Ishikawa (cell line): Measurements from ENCODE around the gene NTN5.

Experiments
- CEBPB ChIP-seq: IDR thresholded peaks from 2 replicates; pipeline ENCODE4 v1.6.1; 2012
- CREB1 ChIP-seq: IDR thresholded peaks from 2 replicates; pipeline ENCODE4 v1.6.1; 2012; ENCODE audit warnings: low read depth
- EGR1 ChIP-seq: IDR thresholded peaks from 2 replicates; pipeline ENCODE4 v1.6.1; 2012
- EP300 ChIP-seq: IDR thresholded peaks from 2 replicates; pipeline ENCODE4 v1.6.1; 2012; ENCODE audit warnings: borderline replicate concordance
- FOXM1 ChIP-seq: IDR thresholded peaks from 2 replicates; pipeline ENCODE4 v1.6.1; 2012; ENCODE audit warnings: low read depth, borderline replicate concordance
- NFIC ChIP-seq: IDR thresholded peaks from 2 replicates; pipeline ENCODE4 v1.6.1; 2012
- RAD21 ChIP-seq: IDR thresholded peaks from 2 replicates; pipeline ENCODE4 v1.6.1; 2012; ENCODE audit warnings: low read depth
- TAF1 ChIP-seq: IDR thresholded peaks from 2 replicates; pipeline ENCODE4 v1.6.1; 2012; ENCODE audit warnings: low read depth, mild to moderate bottlenecking
- TCF12 ChIP-seq: IDR thresholded peaks from 2 replicates; pipeline ENCODE4 v1.6.1; 2012; ENCODE audit warnings: low read depth
- TEAD4 ChIP-seq: IDR thresholded peaks from 2 replicates; pipeline ENCODE4 v1.6.1; 2012
- YY1 ChIP-seq: IDR thresholded peaks from 2 replicates; pipeline ENCODE4 v1.6.1; 2012; ENCODE audit warnings: low read depth
- ZBTB7A ChIP-seq: IDR thresholded peaks from 2 replicates; pipeline ENCODE4 v1.6.1; 2012; ENCODE audit warnings: low read depth
- TF ChIP-seq, protein P1 (sequence below): IDR thresholded peaks from 2 replicates; pipeline ENCODE4 v1.6.1; 2012; ENCODE audit warnings: low read depth, mild to moderate bottlenecking
- TF ChIP-seq, protein P2 (sequence below): IDR thresholded peaks from 2 replicates; pipeline ENCODE4 v1.6.1; 2012
- TF ChIP-seq, protein P3 (sequence below): IDR thresholded peaks from 2 replicates; pipeline ENCODE4 v1.6.1; 2012

Gene NTN5

DNA sequence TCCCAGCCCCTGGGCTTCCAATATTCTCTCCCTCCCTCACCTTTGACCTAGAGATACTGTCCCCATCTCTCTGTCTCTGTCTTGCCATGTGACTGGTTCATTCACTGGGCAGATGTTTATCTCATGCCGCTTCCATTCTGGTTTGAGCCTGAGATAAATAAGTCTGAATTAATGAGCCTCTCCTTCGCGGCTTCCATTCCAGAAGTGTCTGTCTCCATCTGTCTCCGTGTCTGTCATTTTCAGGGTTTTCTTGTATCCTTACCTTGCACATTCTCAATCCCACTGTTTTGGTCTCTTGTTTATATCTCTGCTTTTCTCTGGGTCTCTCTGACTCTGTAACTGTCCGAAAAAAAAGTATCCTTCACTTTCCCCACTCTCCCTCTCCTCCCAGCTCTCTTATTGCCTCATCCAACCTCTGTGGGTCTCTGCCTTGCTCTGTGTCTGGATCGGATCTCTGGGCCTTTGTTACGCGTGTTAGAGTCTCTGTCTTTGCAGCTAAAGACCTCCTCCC lies 49.2 kb downstream of the NTN5 start:
- TF ChIP-seq, protein P1, sequence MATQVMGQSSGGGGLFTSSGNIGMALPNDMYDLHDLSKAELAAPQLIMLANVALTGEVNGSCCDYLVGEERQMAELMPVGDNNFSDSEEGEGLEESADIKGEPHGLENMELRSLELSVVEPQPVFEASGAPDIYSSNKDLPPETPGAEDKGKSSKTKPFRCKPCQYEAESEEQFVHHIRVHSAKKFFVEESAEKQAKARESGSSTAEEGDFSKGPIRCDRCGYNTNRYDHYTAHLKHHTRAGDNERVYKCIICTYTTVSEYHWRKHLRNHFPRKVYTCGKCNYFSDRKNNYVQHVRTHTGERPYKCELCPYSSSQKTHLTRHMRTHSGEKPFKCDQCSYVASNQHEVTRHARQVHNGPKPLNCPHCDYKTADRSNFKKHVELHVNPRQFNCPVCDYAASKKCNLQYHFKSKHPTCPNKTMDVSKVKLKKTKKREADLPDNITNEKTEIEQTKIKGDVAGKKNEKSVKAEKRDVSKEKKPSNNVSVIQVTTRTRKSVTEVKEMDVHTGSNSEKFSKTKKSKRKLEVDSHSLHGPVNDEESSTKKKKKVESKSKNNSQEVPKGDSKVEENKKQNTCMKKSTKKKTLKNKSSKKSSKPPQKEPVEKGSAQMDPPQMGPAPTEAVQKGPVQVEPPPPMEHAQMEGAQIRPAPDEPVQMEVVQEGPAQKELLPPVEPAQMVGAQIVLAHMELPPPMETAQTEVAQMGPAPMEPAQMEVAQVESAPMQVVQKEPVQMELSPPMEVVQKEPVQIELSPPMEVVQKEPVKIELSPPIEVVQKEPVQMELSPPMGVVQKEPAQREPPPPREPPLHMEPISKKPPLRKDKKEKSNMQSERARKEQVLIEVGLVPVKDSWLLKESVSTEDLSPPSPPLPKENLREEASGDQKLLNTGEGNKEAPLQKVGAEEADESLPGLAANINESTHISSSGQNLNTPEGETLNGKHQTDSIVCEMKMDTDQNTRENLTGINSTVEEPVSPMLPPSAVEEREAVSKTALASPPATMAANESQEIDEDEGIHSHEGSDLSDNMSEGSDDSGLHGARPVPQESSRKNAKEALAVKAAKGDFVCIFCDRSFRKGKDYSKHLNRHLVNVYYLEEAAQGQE = no peak
- TF ChIP-seq RAD21 (no peak), TCF12 (no peak)

DNA sequence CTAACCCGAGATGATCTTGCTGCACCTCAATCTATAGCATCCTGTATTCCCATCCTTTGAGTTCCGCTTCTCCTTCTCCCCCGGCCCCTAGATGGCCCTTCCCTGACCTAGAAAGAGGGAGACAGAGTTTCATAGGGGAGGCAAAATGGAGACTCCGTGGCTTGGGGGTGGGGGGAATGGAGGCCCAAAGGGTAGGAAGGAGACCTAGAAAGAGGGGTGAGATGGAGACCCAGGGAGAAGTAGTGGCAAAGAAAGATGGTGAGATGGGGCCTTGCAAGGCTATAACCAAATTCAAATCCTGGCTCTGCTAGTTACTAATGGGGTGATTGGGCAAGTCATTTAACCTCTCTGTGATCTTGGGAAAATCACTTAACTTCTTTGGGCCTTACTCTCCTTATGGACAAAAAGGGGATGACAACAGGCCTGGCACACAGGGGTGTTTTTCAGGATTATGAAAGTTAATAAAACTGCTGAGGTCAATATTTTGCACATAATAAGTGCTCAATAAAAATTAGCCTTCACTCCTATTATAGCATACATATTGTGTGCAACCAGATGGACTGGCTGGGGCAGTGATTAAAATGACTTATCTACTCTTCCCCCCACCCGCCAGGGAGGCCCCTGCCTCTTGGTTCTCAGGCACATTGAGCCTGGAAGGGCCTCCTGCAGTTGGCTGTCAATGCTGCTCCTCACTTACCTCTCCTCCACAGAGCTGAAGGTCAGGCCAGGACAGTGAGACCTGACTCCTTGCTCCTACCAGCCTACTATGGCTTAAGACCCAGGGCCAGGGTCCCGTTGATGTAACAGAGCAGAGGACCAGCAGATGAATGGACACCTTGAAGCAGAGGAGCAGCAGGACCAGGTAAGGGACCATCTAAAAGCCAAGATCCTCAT lies 52.9 kb downstream of the NTN5 start:
- TF ChIP-seq TAF1 = no peak
- no peak; the same call in 1 of the 2 replicates for TF ChIP-seq NFIC
- TF ChIP-seq CEBPB = no peak
- TF ChIP-seq EGR1 = no peak
- TF ChIP-seq, protein P1 = no peak
- TF ChIP-seq RAD21 = no peak
- TF ChIP-seq TCF12 = no peak
- TF ChIP-seq, protein P2, sequence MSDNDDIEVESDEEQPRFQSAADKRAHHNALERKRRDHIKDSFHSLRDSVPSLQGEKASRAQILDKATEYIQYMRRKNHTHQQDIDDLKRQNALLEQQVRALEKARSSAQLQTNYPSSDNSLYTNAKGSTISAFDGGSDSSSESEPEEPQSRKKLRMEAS = no peak
- TF ChIP-seq, protein P3, sequence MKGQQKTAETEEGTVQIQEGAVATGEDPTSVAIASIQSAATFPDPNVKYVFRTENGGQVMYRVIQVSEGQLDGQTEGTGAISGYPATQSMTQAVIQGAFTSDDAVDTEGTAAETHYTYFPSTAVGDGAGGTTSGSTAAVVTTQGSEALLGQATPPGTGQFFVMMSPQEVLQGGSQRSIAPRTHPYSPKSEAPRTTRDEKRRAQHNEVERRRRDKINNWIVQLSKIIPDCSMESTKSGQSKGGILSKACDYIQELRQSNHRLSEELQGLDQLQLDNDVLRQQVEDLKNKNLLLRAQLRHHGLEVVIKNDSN = no peak
- no peak for TF ChIP-seq TEAD4
- TF ChIP-seq EP300 = no peak
- TF ChIP-seq YY1 = no peak
- no peak for TF ChIP-seq CREB1
- TF ChIP-seq FOXM1 = no peak
- TF ChIP-seq ZBTB7A = no peak

DNA sequence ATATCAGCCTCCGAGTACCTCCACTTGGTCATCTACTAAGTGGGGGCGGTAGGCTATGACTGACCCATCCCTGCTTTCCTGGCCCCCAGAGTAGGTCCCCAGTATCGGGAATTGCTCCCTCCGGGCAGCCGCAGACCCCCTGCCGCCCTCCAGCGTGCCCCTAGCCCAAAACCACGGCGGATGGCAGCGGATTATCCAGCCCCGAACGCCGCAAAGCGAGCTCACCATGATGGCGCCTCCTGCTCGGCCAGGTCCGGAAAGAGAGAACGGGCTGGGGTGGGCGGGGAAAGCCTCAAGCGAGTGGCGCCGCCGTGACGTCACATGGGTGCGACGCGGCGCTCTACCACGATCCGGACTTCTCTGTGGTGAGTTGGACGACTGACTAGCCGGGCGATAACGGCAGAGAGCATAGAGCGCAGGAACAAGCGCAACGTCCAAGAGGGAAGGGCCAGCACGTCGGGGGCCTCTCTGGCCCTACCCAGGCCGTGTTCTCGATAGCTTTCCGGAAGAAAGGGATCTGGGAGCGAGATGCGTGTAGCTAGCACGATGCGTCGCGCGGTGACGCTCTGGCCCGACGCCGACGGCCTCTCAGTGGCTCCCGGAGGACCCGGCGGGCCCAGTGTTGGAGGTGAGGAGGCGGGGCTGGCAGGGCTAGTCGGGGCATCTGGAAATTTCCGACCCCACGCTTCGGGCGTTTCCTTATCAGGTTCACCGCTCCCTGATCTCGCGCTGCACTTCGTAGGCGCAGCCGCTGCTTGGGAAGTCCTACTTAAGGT lies 53.7 kb downstream of the NTN5 start, which contains the start of the genes RPL18 and SPHK2:
RPL18 (minus strand) TSS at position 263 of the 776 bp plus-strand sequence; CDS start at position 228, 35 bp downstream.
SPHK2 (plus strand) TSS at position 591 of the 776 bp plus-strand sequence. CDS start 1,009 bp downstream, outside the sequence.
- 0 out of 2 replicates have a peak, but pooled peaks have one; percentile 13 for TF ChIP-seq EGR1
- TF ChIP-seq RAD21 = no peak
- TF ChIP-seq, protein P2 = peak; percentile 92
- peak; percentile 7; the same call in 1 of the 2 replicates for TF ChIP-seq TEAD4
- TF ChIP-seq CREB1 = peak; percentile 97
- no peak; the same call in none of the 2 replicates for TF ChIP-seq NFIC
- no peak for TF ChIP-seq ZBTB7A
- no peak for TF ChIP-seq CEBPB
- no peak for TF ChIP-seq FOXM1
- TF ChIP-seq TAF1 = peak; percentile 99
- TF ChIP-seq, protein P3 = peak; percentile 51; the same call in 1 of the 2 replicates
- TF ChIP-seq TCF12 = peak; percentile 78
- peak; percentile 91 for TF ChIP-seq YY1
- TF ChIP-seq, protein P1 = no peak
- no peak for TF ChIP-seq EP300
